ENCODE data around the gene PET100. TPM values are rescaled to one million over a fixed set of nuclear protein-coding genes. Genes with fewer than 3 reads are reported as not detected.
A peak's percentile ranks its signal among the peaks of the same experiment; 100 is the strongest.

PET100 gene
- total RNA-seq, 3 donors from 2014 or later, result 23.7 to 40.4 (median 33.1) TPM

DNA sequence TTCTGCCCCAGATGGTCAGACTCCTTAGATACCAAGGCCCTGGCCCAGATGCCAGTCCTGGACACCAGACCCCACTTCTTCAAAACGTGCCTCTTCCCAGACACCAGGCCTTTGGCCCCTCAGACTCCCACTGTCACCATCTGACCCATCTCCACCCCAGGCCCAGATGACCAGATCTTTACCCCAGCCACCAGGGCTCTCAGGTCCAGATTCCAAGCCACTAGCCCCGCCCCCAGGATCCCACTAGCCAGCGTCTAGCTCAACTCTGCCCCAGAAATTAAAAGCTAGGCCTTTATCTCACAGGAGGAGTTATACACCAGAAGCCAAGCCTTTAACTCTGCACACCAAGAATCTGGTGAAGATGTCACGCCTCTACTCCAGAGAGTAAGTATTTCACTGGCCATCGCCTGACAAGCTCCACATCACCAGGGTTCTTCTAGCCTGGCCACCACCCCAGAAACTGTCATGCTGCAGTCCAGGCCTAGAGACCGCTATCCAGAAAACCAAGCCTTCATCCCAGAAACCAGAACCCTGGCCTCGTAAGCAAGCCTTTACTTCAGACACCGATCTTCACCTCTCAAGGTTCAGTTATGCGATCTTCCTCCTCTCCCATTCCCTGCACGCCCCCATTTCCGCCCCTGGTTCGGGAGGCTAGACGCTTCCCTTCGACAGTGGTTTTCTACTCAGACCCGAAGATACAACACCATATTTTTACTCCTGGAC, 843 bp upstream of the PET100 start:
- peaks cover 5 to 19% of the 10 kb centered on the region in 2 donors for H3K4me1 ChIP-seq
- peak overlapping the region; percentile 83 to 99 (median 92) for H3K4me3 ChIP-seq
- no peak for DNase-seq (ENCODE audit: low spot score in 2 of 2)
- no peaks in the 10 kb centered on the region for H3K9me3 ChIP-seq
- H3K27me3 ChIP-seq, result no peaks in the 10 kb centered on the region
- peak overlapping the region; percentile 89 to 95 for H3K27ac ChIP-seq
- no peaks in the 10 kb centered on the region for H3K36me3 ChIP-seq
- intact Hi-C loops (cut with DNase I; ENCODE audit: low total_unique reads), result no loop called here
- no peak for TF ChIP-seq POLR2AphosphoS5 (IDR thresholded peaks at IDR 0.05)
- TF ChIP-seq, protein P1, sequence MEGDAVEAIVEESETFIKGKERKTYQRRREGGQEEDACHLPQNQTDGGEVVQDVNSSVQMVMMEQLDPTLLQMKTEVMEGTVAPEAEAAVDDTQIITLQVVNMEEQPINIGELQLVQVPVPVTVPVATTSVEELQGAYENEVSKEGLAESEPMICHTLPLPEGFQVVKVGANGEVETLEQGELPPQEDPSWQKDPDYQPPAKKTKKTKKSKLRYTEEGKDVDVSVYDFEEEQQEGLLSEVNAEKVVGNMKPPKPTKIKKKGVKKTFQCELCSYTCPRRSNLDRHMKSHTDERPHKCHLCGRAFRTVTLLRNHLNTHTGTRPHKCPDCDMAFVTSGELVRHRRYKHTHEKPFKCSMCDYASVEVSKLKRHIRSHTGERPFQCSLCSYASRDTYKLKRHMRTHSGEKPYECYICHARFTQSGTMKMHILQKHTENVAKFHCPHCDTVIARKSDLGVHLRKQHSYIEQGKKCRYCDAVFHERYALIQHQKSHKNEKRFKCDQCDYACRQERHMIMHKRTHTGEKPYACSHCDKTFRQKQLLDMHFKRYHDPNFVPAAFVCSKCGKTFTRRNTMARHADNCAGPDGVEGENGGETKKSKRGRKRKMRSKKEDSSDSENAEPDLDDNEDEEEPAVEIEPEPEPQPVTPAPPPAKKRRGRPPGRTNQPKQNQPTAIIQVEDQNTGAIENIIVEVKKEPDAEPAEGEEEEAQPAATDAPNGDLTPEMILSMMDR (IDR thresholded peaks at IDR 0.05), result no peak
- TF ChIP-seq POLR2A (IDR thresholded peaks at IDR 0.05), result no peak

DNA sequence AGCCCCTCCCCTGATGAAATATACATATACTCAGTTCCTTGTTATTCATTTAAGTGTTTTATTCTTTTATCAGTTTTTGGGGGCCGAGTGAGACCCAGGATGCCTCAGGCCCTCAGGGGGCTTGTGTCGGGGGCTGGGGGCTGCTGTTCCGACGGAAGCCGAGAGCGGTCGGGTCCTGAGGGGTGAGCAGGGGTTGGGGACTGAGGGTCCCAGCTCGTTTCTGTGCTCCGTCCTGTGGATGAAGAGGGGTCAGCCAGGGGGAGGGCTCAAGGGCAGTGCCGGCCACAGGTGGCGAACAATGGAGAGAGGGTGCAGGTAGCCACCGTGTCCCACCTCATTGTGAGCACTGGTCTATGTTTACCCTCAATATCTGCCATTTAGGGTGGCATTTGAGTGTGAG, 2.0 kb downstream of the PET100 start:
- Histone ChIP-seq H3K27me3 (no peaks in the 10 kb centered on the region), H3K9me3 (no peaks in the 10 kb centered on the region), H3K4me3 (no peak overlapping the region), H3K4me1 (peaks cover 5 to 19% of the 10 kb centered on the region in 2 donors), H3K36me3 (no peaks in the 10 kb centered on the region), H3K27ac (no peak overlapping the region)
- TF ChIP-seq POLR2AphosphoS5 (IDR thresholded peaks at IDR 0.05) (no peak), POLR2A (IDR thresholded peaks at IDR 0.05) (no peak)
- TF ChIP-seq, protein P1 (IDR thresholded peaks at IDR 0.05), result no peak
- no peak for DNase-seq (ENCODE audit: low spot score in 2 of 2)
- intact Hi-C loops (cut with DNase I; ENCODE audit: low total_unique reads), result no loop called here

DNA sequence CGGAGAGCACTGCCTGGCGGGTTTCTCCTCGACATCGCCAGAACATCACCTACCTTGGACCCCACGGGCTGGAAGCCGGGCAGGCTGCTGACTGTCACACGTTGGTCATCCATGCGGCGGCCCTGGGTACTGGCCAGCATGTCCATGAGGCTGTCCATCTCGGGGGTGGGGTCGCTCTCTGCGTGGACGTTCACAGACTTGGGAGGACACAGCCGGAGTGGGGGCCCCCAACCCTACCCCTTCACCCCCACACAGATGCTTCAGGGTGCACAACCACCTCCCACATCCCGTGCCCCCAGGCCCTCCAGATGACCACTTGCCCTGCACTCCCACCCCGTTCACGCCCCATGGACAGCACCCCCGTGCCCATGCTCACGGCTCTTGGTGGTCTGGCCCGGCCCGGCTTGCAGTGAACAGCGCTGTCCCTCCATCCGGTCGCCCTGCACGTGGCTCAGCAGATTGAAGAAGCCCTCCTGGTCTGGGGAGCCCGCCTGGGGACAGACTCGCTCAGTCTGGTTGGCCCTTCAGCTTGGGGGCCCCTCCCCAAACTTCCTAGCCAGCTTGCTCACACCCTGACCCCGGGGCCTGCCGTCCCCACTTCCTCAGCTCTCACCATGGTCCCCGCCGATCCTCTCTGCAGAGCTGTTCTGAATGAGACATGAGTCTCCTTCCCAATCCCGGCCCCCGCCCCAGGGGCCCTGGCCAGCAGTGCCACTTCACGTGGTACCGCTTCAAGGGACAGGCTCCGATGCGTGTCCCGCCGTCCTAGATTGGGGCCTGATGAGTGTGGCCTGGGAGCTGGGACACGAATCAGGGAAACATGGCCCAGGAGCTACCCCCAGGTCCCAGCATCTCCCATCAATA, 3.0 kb downstream of the PET100 start:
- peaks cover 5 to 19% of the 10 kb centered on the region in 2 donors for H3K4me1 ChIP-seq
- H3K4me3 ChIP-seq, result no peak overlapping the region
- no peak for DNase-seq (ENCODE audit: low spot score in 2 of 2)
- H3K27ac ChIP-seq, result no peak overlapping the region
- no peaks in the 10 kb centered on the region for H3K36me3 ChIP-seq
- intact Hi-C loops (cut with DNase I; ENCODE audit: low total_unique reads), result no loop called here
- TF ChIP-seq POLR2A (IDR thresholded peaks at IDR 0.05) (no peak), POLR2AphosphoS5 (IDR thresholded peaks at IDR 0.05) (no peak)
- TF ChIP-seq, protein P1 (IDR thresholded peaks at IDR 0.05), result no peak
- H3K9me3 ChIP-seq, result no peaks in the 10 kb centered on the region
- no peaks in the 10 kb centered on the region for H3K27me3 ChIP-seq

DNA sequence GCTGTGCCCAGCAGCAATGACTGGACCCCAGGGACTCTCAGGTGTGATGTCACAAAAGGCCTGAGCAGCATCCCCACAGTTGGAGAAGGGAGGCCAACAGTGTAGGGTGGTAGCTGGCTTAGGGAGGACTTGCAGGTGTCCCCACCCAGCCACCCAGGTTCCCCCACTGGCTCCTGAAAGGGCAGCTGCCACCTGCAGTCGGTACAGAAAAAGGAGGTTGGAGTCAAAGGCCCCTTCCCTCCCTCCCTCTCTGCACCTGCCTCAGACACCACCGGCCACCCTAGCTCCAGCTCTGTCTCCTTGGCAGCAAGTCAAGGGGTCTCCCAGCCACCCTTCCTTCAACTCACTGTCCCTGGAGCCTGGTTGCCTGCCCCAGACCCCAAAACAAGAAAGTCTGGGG, 4.1 kb downstream of the PET100 start, which contains the start of gene PCP2:
Gene PCP2 (minus strand): TSS at position 22 of the 400 bp plus-strand sequence. CDS start 262 bp downstream, outside the sequence.
- H3K27me3 ChIP-seq, result no peaks in the 10 kb centered on the region
- peaks cover 5 to 8% of the 10 kb centered on the region in 2 donors for H3K4me1 ChIP-seq
- intact Hi-C loops (cut with DNase I; ENCODE audit: low total_unique reads), result no loop called here
- TF ChIP-seq, protein P1 (IDR thresholded peaks at IDR 0.05), result no peak
- no peak for TF ChIP-seq POLR2A (IDR thresholded peaks at IDR 0.05)
- TF ChIP-seq POLR2AphosphoS5 (IDR thresholded peaks at IDR 0.05), result no peak
- H3K9me3 ChIP-seq, result no peaks in the 10 kb centered on the region
- DNase-seq (ENCODE audit: low spot score in 2 of 2), result no peak
- no peak within 1 kb of the TSS for H3K4me3 ChIP-seq
- H3K36me3 ChIP-seq, result no peaks in the 10 kb centered on the region
- H3K27ac ChIP-seq, result no peak within 1 kb of the TSS

DNA sequence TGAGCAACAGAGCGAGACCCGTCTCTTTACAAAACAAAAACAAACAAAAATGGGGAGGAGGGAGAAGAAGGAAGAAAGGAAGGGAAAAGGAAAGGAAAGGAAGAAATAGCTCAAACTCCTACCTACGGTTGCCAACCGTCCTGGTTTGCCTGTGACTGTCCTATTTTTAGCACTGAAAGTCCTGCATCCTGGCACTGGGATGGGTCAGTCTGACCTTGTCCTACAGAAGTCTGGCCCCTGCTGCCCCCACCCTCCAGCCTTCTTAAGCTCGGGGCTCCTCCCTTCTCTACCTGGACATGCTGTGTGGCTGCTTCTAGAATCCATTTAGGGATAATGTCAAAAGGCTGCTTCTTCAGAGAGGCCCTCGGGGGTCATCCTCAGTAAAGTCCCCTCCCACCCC, 6.1 kb downstream of the PET100 start:
- intact Hi-C loops (cut with DNase I; ENCODE audit: low total_unique reads), result no loop called here
- Histone ChIP-seq H3K27ac (peak overlapping the region; percentile 88 to 92), H3K36me3 (no peaks in the 10 kb centered on the region), H3K4me3 (peak overlapping the region in 2 of 3 donors; percentile 61 to 74), H3K9me3 (no peaks in the 10 kb centered on the region), H3K27me3 (no peaks in the 10 kb centered on the region), H3K4me1 (peaks cover 1 to 2% of the 10 kb centered on the region in 2 donors)
- TF ChIP-seq POLR2A (IDR thresholded peaks at IDR 0.05) (no peak), POLR2AphosphoS5 (IDR thresholded peaks at IDR 0.05) (no peak)
- TF ChIP-seq, protein P1 (IDR thresholded peaks at IDR 0.05), result no peak
- DNase-seq (ENCODE audit: low spot score in 2 of 2), result no peak

Data from breast epithelium (tissue), 4 donors.